Activated CD4-positive, alpha-beta T cell treated with anti-CD3 and anti-CD28 coated beads for 36 hours (primary cell): ENCODE measurements around the gene PSMC5. TPM values are rescaled to one million over a fixed set of nuclear protein-coding genes. Genes with fewer than 3 reads are reported as not detected.
"Not testable (repeated sequence)": the region's sequence is repeated elsewhere in the genome, so short reads cannot be mapped to it uniquely, and the experiment has no call there.

Experiments
- ATAC-seq: fragments of 200-7000 bp; cut with Tn5 transposase; one replicate; pipeline ENCODE4 v1.10.0; 2021; ENCODE audit warnings: mild to moderate bottlenecking, moderate library complexity
- CTCF ChIA-PET: fragments of 350-600 bp; sonication (Branson Sonifier 250); formaldehyde crosslinking; loops from one replicate; lab custom pipeline; 2021; ENCODE audit warnings: antibody characterized with exemption; lab: Charles Lee
- POLR2A ChIA-PET: fragments of 350-600 bp; sonication (Branson Sonifier 250); formaldehyde crosslinking; loops from one replicate; lab custom pipeline; 2021; ENCODE audit warnings: antibody characterized with exemption, inconsistent platforms; lab: Charles Lee
- DNase-seq: peaks from one replicate; pipeline ENCODE4 v3.0.0-alpha.2; 2020
- H3K27ac Mint-ChIP-seq: one replicate; pipeline ENCODE4 v1.8.0; 2021; ENCODE audit warnings: mixed read lengths
- H3K27me3 Mint-ChIP-seq: one replicate; pipeline ENCODE4 v1.8.0; 2021; ENCODE audit warnings: mixed read lengths
- H3K36me3 Mint-ChIP-seq: one replicate; pipeline ENCODE4 v1.8.0; 2021; ENCODE audit warnings: low read depth, mixed read lengths
- H3K4me1 Mint-ChIP-seq: one replicate; pipeline ENCODE4 v1.8.0; 2021; ENCODE audit warnings: mixed read lengths
- H3K4me3 Mint-ChIP-seq: one replicate; pipeline ENCODE4 v1.8.0; 2021; ENCODE audit warnings: mild to moderate bottlenecking, moderate library complexity, mixed read lengths
- H3K9me3 Mint-ChIP-seq: one replicate; pipeline ENCODE4 v1.8.0; 2021; ENCODE audit warnings: low read depth, mixed read lengths
- intact Hi-C, 2 experiments: fragments of 100-400 bp; cut with DNase I in 1 of 2; cut with micrococcal nuclease in 1 of 2; formaldehyde crosslinking; loops; one replicate each; pipeline versions ENCODE4 v1.14.2 to v1.15.1; 2022 to 2024; cut with DNase I, micrococcal nuclease
- total RNA-seq, 2 experiments: library from RNA; stranded (reverse); gene quantifications; one replicate each; pipeline ENCODE4 v1.2.3, GENCODE V29; 2021

The PSMC5 gene
- total RNA-seq, 2 experiments from 2014 or later: 98.2 to 160 TPM

GRCh38 chr17:63866625-63867024 is 39.4 kb downstream of the PSMC5 start:
- H3K27me3 Mint-ChIP-seq, H3K4me3 Mint-ChIP-seq, H3K4me1 Mint-ChIP-seq, ATAC-seq, H3K36me3 Mint-ChIP-seq, DNase-seq, H3K9me3 Mint-ChIP-seq, H3K27ac Mint-ChIP-seq: not testable (repeated sequence)
- intact Hi-C loops: loop anchor here in 1 of 2 experiments (1.0 kb wide), 1 partner anchor 40 kb away; no protein-coding TSS in a partner anchor
- ChIA-PET CTCF (interaction anchor here (0.6 to 4.1 kb wide), 20 partner anchors 9 to 424 kb away, joined by 3 to 22 read pairs (median 4); partner anchors contain the start of genes ICAM2 and SMARCD2), POLR2A (interaction anchor here (0.6 to 0.7 kb wide), 2 partner anchors 153 to 194 kb away, joined by 3 to 9 read pairs; no protein-coding TSS in a partner anchor)

GRCh38 chr17:63869491-63870291 is 42.5 kb downstream of the PSMC5 start:
- POLR2A ChIA-PET, intact Hi-C loops, DNase-seq, H3K9me3 Mint-ChIP-seq, H3K27ac Mint-ChIP-seq, H3K27me3 Mint-ChIP-seq, ATAC-seq, H3K36me3 Mint-ChIP-seq, H3K4me1 Mint-ChIP-seq, H3K4me3 Mint-ChIP-seq: not testable (repeated sequence)
- CTCF ChIA-PET: interaction anchor here (0.8 to 1.7 kb wide), 5 partner anchors 10 to 21 kb away, joined by 3 to 7 read pairs (median 3); partner anchors contain the start of gene GH2

GRCh38 chr17:63870292-63870665 is 43.0 kb downstream of the PSMC5 start:
- POLR2A ChIA-PET, H3K4me1 Mint-ChIP-seq, ATAC-seq, H3K36me3 Mint-ChIP-seq, H3K27me3 Mint-ChIP-seq, H3K4me3 Mint-ChIP-seq, H3K27ac Mint-ChIP-seq, DNase-seq, H3K9me3 Mint-ChIP-seq, intact Hi-C loops: not testable (repeated sequence)
- CTCF ChIA-PET: interaction anchor here (0.8 to 1.7 kb wide), 5 partner anchors 10 to 22 kb away, joined by 3 to 7 read pairs (median 3); partner anchors contain the start of gene GH2

GRCh38 chr17:63871646-63872365 is 44.6 kb downstream of the PSMC5 start:
- H3K4me3 Mint-ChIP-seq, CTCF ChIA-PET, intact Hi-C loops, H3K4me1 Mint-ChIP-seq, H3K9me3 Mint-ChIP-seq, H3K27me3 Mint-ChIP-seq, POLR2A ChIA-PET, DNase-seq, H3K27ac Mint-ChIP-seq, ATAC-seq, H3K36me3 Mint-ChIP-seq: not testable (repeated sequence)

- H3K27me3 Mint-ChIP-seq, DNase-seq, CTCF ChIA-PET, POLR2A ChIA-PET, H3K9me3 Mint-ChIP-seq, H3K4me1 Mint-ChIP-seq, H3K4me3 Mint-ChIP-seq, intact Hi-C loops, H3K27ac Mint-ChIP-seq, H3K36me3 Mint-ChIP-seq, ATAC-seq: not testable (repeated sequence)
Measured at GRCh38 chr17:63873577-63873976, 46.3 kb downstream of the PSMC5 start, which contains the start of gene CSH2. Gene CSH2, minus strand, starts transcription at chr17:63873677. Its CDS starts 63 bp downstream, at chr17:63873614.

- intact Hi-C loops, ATAC-seq, H3K4me3 Mint-ChIP-seq, H3K9me3 Mint-ChIP-seq, H3K27me3 Mint-ChIP-seq, DNase-seq, H3K4me1 Mint-ChIP-seq, H3K36me3 Mint-ChIP-seq, H3K27ac Mint-ChIP-seq: not testable (repeated sequence)
- POLR2A ChIA-PET: interaction anchor here (0.6 kb wide), 1 partner anchor 260 kb away, joined by 7 read pairs; no protein-coding TSS in a partner anchor
- CTCF ChIA-PET: interaction anchor here (0.9 kb wide), 1 partner anchor 9 kb away, joined by 6 read pairs; no protein-coding TSS in a partner anchor
Measured at GRCh38 chr17:63874061-63874626, 46.9 kb downstream of the PSMC5 start.

GRCh38 chr17:63874693-63875092 is 47.5 kb downstream of the PSMC5 start:
- H3K36me3 Mint-ChIP-seq, H3K9me3 Mint-ChIP-seq, DNase-seq, H3K27ac Mint-ChIP-seq, H3K27me3 Mint-ChIP-seq, intact Hi-C loops, H3K4me3 Mint-ChIP-seq, H3K4me1 Mint-ChIP-seq, ATAC-seq: not testable (repeated sequence)
- ChIA-PET POLR2A (interaction anchor here (0.6 kb wide), 1 partner anchor 259 kb away, joined by 7 read pairs; no protein-coding TSS in a partner anchor), CTCF (interaction anchor here (0.9 kb wide), 1 partner anchor 10 kb away, joined by 6 read pairs; no protein-coding TSS in a partner anchor)

GRCh38 chr17:63878413-63878812 is 51.2 kb downstream of the PSMC5 start:
- H3K4me1 Mint-ChIP-seq, H3K9me3 Mint-ChIP-seq, intact Hi-C loops, H3K27ac Mint-ChIP-seq, H3K36me3 Mint-ChIP-seq, ATAC-seq, H3K27me3 Mint-ChIP-seq, DNase-seq, POLR2A ChIA-PET, H3K4me3 Mint-ChIP-seq: not testable (repeated sequence)
- CTCF ChIA-PET: interaction anchor here (1.0 kb wide), 2 partner anchors 14 to 19 kb away, joined by 3 read pairs; no protein-coding TSS in a partner anchor

- POLR2A ChIA-PET: no interaction called here
- intact Hi-C loops: no loop called here
Measured at GRCh38 chr17:63880706-63881105, 53.5 kb downstream of the PSMC5 start.

GRCh38 chr17:63881337-63881736 is 54.1 kb downstream of the PSMC5 start:
- POLR2A ChIA-PET, intact Hi-C loops, H3K27ac Mint-ChIP-seq, H3K27me3 Mint-ChIP-seq, H3K36me3 Mint-ChIP-seq, H3K4me3 Mint-ChIP-seq, ATAC-seq, H3K4me1 Mint-ChIP-seq, H3K9me3 Mint-ChIP-seq, DNase-seq: not testable (repeated sequence)
- CTCF ChIA-PET: interaction anchor here (0.6 to 1.1 kb wide), 7 partner anchors 11 to 296 kb away, joined by 3 to 7 read pairs (median 4); no protein-coding TSS in a partner anchor

More at GRCh38 chr17:63880706-63881105, 53.5 kb downstream of the PSMC5 start:
- Mint-ChIP-seq H3K27ac (no peak overlapping the region), H3K4me1 (no peaks in the 10 kb centered on the region), H3K4me3 (no peak overlapping the region), H3K36me3 (no peaks in the 10 kb centered on the region), H3K9me3 (no peaks in the 10 kb centered on the region), H3K27me3 (no peaks in the 10 kb centered on the region)
- CTCF ChIA-PET: interaction anchor here (0.6 to 1.1 kb wide), 5 partner anchors 11 to 253 kb away, joined by 3 to 7 read pairs (median 4); no protein-coding TSS in a partner anchor
- ATAC-seq: no peak
- DNase-seq: no peak
